ENCODE measurements around the gene COL6A2.

Gene COL6A2

GRCh38 chr21:46097336-46098293 lies at the start of gene COL6A2:
COL6A2 (plus strand) TSS chr21:46098112.
- Histone ChIP-seq H3K27ac (ENCODE audit: low read depth, low read length) (no peak within 1 kb of the TSS), H3K4me1 (ENCODE audit: control insufficient read depth, insufficient read depth, low read length) (0 out of 2 replicates have a peak, but pooled peaks cover 2% of the 10 kb centered on the region), H3K9ac (ENCODE audit: low read depth, low read length) (no peak within 1 kb of the TSS)

GRCh38 chr21:46048926-46049889 lies 48.7 kb upstream of the COL6A2 start:
- H3K27ac ChIP-seq (ENCODE audit: low read depth, low read length): peak overlapping the region; percentile 66
- no peaks in the 10 kb centered on the region for H3K9me3 ChIP-seq (ENCODE audit: control insufficient read depth, insufficient read depth, low read length)
- H3K27me3 ChIP-seq (ENCODE audit: control insufficient read depth, insufficient read depth, low read length): no peaks in the 10 kb centered on the region
- no peak overlapping the region; the same call in 1 of the 2 replicates for H3K9ac ChIP-seq (ENCODE audit: low read depth, low read length)
- H3K4me1 ChIP-seq (ENCODE audit: control insufficient read depth, insufficient read depth, low read length): peaks cover 19% of the 10 kb centered on the region
- no peaks in the 10 kb centered on the region for H3K36me3 ChIP-seq (ENCODE audit: control insufficient read depth, insufficient read depth, low read length)
- H3K4me3 ChIP-seq (ENCODE audit: low read depth, low read length): no peak overlapping the region; the same call in 1 of the 2 replicates

More at GRCh38 chr21:46097336-46098293, at the start of gene COL6A2:
- Histone ChIP-seq H3K27me3 (ENCODE audit: control insufficient read depth, insufficient read depth, low read length) (no peaks in the 10 kb centered on the region), H3K36me3 (ENCODE audit: control insufficient read depth, insufficient read depth, low read length) (no peaks in the 10 kb centered on the region), H3K4me3 (ENCODE audit: low read depth, low read length) (peak within 1 kb of the TSS; percentile 64), H3K9me3 (ENCODE audit: control insufficient read depth, insufficient read depth, low read length) (peaks cover 26% of the 10 kb centered on the region)

- no peaks in the 10 kb centered on the region for H3K27me3 ChIP-seq (ENCODE audit: control insufficient read depth, insufficient read depth, low read length)
Observed at GRCh38 chr21:46049890-46050667, 47.8 kb upstream of the COL6A2 start.

GRCh38 chr21:46050668-46051378 lies 47.1 kb upstream of the COL6A2 start:
- Histone ChIP-seq H3K4me3 (ENCODE audit: low read depth, low read length) (no peak overlapping the region), H3K9ac (ENCODE audit: low read depth, low read length) (no peak overlapping the region), H3K27me3 (ENCODE audit: control insufficient read depth, insufficient read depth, low read length) (no peaks in the 10 kb centered on the region), H3K27ac (ENCODE audit: low read depth, low read length) (no peak overlapping the region), H3K4me1 (ENCODE audit: control insufficient read depth, insufficient read depth, low read length) (peaks cover 23% of the 10 kb centered on the region), H3K9me3 (ENCODE audit: control insufficient read depth, insufficient read depth, low read length) (no peaks in the 10 kb centered on the region), H3K36me3 (ENCODE audit: control insufficient read depth, insufficient read depth, low read length) (no peaks in the 10 kb centered on the region)

More at GRCh38 chr21:46049890-46050667, 47.8 kb upstream of the COL6A2 start:
- H3K9me3 ChIP-seq (ENCODE audit: control insufficient read depth, insufficient read depth, low read length): no peaks in the 10 kb centered on the region
- H3K27ac ChIP-seq (ENCODE audit: low read depth, low read length): peak overlapping the region; percentile 39
- peaks cover 23% of the 10 kb centered on the region for H3K4me1 ChIP-seq (ENCODE audit: control insufficient read depth, insufficient read depth, low read length)
- no peaks in the 10 kb centered on the region for H3K36me3 ChIP-seq (ENCODE audit: control insufficient read depth, insufficient read depth, low read length)
- no peak overlapping the region for H3K4me3 ChIP-seq (ENCODE audit: low read depth, low read length)
- H3K9ac ChIP-seq (ENCODE audit: low read depth, low read length): no peak overlapping the region

GRCh38 chr21:46051379-46051770 lies 46.5 kb upstream of the COL6A2 start:
- H3K27me3 ChIP-seq (ENCODE audit: control insufficient read depth, insufficient read depth, low read length): no peaks in the 10 kb centered on the region
- peaks cover 23% of the 10 kb centered on the region for H3K4me1 ChIP-seq (ENCODE audit: control insufficient read depth, insufficient read depth, low read length)
- no peaks in the 10 kb centered on the region for H3K36me3 ChIP-seq (ENCODE audit: control insufficient read depth, insufficient read depth, low read length)
- no peak overlapping the region for H3K4me3 ChIP-seq (ENCODE audit: low read depth, low read length)
- H3K27ac ChIP-seq (ENCODE audit: low read depth, low read length): no peak overlapping the region
- no peaks in the 10 kb centered on the region for H3K9me3 ChIP-seq (ENCODE audit: control insufficient read depth, insufficient read depth, low read length)
- H3K9ac ChIP-seq (ENCODE audit: low read depth, low read length): no peak overlapping the region

- H3K27me3 ChIP-seq (ENCODE audit: control insufficient read depth, insufficient read depth, low read length): no peaks in the 10 kb centered on the region
- H3K9me3 ChIP-seq (ENCODE audit: control insufficient read depth, insufficient read depth, low read length): no peaks in the 10 kb centered on the region
- H3K36me3 ChIP-seq (ENCODE audit: control insufficient read depth, insufficient read depth, low read length): no peaks in the 10 kb centered on the region
- no peak overlapping the region for H3K4me3 ChIP-seq (ENCODE audit: low read depth, low read length)
- H3K9ac ChIP-seq (ENCODE audit: low read depth, low read length): no peak overlapping the region
- H3K27ac ChIP-seq (ENCODE audit: low read depth, low read length): no peak overlapping the region
- H3K4me1 ChIP-seq (ENCODE audit: control insufficient read depth, insufficient read depth, low read length): peaks cover 23% of the 10 kb centered on the region
Observed at GRCh38 chr21:46051821-46052675, 45.9 kb upstream of the COL6A2 start.

GRCh38 chr21:46052703-46053651 lies 44.9 kb upstream of the COL6A2 start:
- H3K27ac ChIP-seq (ENCODE audit: low read depth, low read length): no peak overlapping the region
- no peaks in the 10 kb centered on the region for H3K36me3 ChIP-seq (ENCODE audit: control insufficient read depth, insufficient read depth, low read length)
- no peak overlapping the region for H3K4me3 ChIP-seq (ENCODE audit: low read depth, low read length)
- H3K4me1 ChIP-seq (ENCODE audit: control insufficient read depth, insufficient read depth, low read length): peaks cover 23% of the 10 kb centered on the region
- no peaks in the 10 kb centered on the region for H3K27me3 ChIP-seq (ENCODE audit: control insufficient read depth, insufficient read depth, low read length)
- no peaks in the 10 kb centered on the region for H3K9me3 ChIP-seq (ENCODE audit: control insufficient read depth, insufficient read depth, low read length)
- no peak overlapping the region for H3K9ac ChIP-seq (ENCODE audit: low read depth, low read length)

GRCh38 chr21:46054031-46054430 lies 43.9 kb upstream of the COL6A2 start:
- H3K9ac ChIP-seq (ENCODE audit: low read depth, low read length): no peak overlapping the region
- no peaks in the 10 kb centered on the region for H3K27me3 ChIP-seq (ENCODE audit: control insufficient read depth, insufficient read depth, low read length)
- H3K4me3 ChIP-seq (ENCODE audit: low read depth, low read length): no peak overlapping the region
- H3K27ac ChIP-seq (ENCODE audit: low read depth, low read length): no peak overlapping the region
- H3K4me1 ChIP-seq (ENCODE audit: control insufficient read depth, insufficient read depth, low read length): peaks cover 19% of the 10 kb centered on the region
- 0 out of 2 replicates have a peak, but pooled peaks cover 3% of the 10 kb centered on the region for H3K9me3 ChIP-seq (ENCODE audit: control insufficient read depth, insufficient read depth, low read length)
- no peaks in the 10 kb centered on the region for H3K36me3 ChIP-seq (ENCODE audit: control insufficient read depth, insufficient read depth, low read length)
